Endothelial cell of umbilical vein (primary cell): Measurements from ENCODE around the gene ENOPH1. TPM values are rescaled to one million over a fixed set of nuclear protein-coding genes. Genes with fewer than 3 reads are reported as not detected.

ENCODE experiments used
- BruUV-seq: library from RNA; stranded (reverse); fragments of 400-500 nt; replicated peaks from 2 replicates; lab custom pipeline; 2021; lab: Mats Ljungman, UMichigan
- CTCF ChIA-PET: fragments of 300-600, 350-600 bp; sonication (Branson Sonifier 250); formaldehyde crosslinking; loops from one replicate; lab custom pipeline; 2021; ENCODE audit warnings: antibody characterized with exemption, inconsistent platforms; lab: Charles Lee
- POLR2A ChIA-PET: fragments of 300-600, 350-600 bp; sonication (Branson Sonifier 250); formaldehyde crosslinking; loops from one replicate; lab custom pipeline; 2021; ENCODE audit warnings: antibody characterized with exemption, inconsistent platforms; lab: Charles Lee
- DNase-seq: peaks from one replicate; pipeline ENCODE4 v3.0.0-alpha.2; 2011; ENCODE audit warnings: low read depth, low spot score
- FAIRE-seq: peaks from 2 replicates; lab custom pipeline; 2011; peaks lifted over from hg19 to GRCh38; lab: Jason Lieb, UNC
- H2AFZ ChIP-seq: 2 replicates; pipeline ENCODE4 v1.6.0; 2012; ENCODE audit warnings: low read depth, low read length, control low read depth, inconsistent platforms
- H3K27ac ChIP-seq: 2 replicates; pipeline ENCODE4 v1.5.1; 2011; ENCODE audit warnings: low read depth, mild to moderate bottlenecking, control low read depth, low read length, moderate library complexity; ENCODE audit not compliant: insufficient read depth
- H3K27me3 ChIP-seq, 2 experiments: 2 replicates each; pipeline versions ENCODE4 v1.6.0 to v1.6.1; 2011; ENCODE audit warnings: low read length in 2 of 2, mixed read lengths in 1 of 2; ENCODE audit not compliant: control insufficient read depth in 2 of 2, insufficient read depth in 2 of 2
- H3K36me3 ChIP-seq, 2 experiments: 2 replicates in 1 of 2; 3 replicates in 1 of 2; pipeline ENCODE4 v1.5.1; 2011; ENCODE audit warnings: low read length in 2 of 2, mild to moderate bottlenecking in 1 of 2, moderate library complexity in 1 of 2; ENCODE audit not compliant: control insufficient read depth in 2 of 2, insufficient read depth in 2 of 2; ENCODE audit errors: extremely low read depth in 1 of 2
- H3K4me1 ChIP-seq: 3 replicates; pipeline ENCODE4 v1.5.1; 2011; ENCODE audit warnings: mild to moderate bottlenecking, low read length; ENCODE audit not compliant: control insufficient read depth, insufficient read depth; ENCODE audit errors: extremely low read depth
- H3K4me2 ChIP-seq: 2 replicates; pipeline ENCODE4 v1.6.1; 2011; ENCODE audit warnings: low read length, control low read depth, mixed read lengths; ENCODE audit not compliant: insufficient read depth
- H3K4me3 ChIP-seq, 3 experiments: fragments of 200-600 bp in 1 of 3; sonication (generic), shearing (Covaris generic) in 1 of 3; replicated peaks in 1 of 3; 2 replicates each; pipeline ENCODE4 v1.5.1; 2011 to 2016; ENCODE audit warnings: control low read depth in 3 of 3, low read length in 3 of 3, mild to moderate bottlenecking in 2 of 3, inconsistent platforms in 1 of 3, low read depth in 1 of 3, moderate library complexity in 1 of 3; ENCODE audit not compliant: insufficient read depth in 1 of 3
- H3K79me2 ChIP-seq: 2 replicates; pipeline ENCODE4 v1.6.0; 2012; ENCODE audit warnings: low read length, inconsistent platforms; ENCODE audit not compliant: control insufficient read depth, insufficient read depth
- H3K9ac ChIP-seq: replicated peaks from 2 replicates; pipeline ENCODE3; 2011; ENCODE audit warnings: low read length, control low read depth; ENCODE audit not compliant: insufficient read depth; ENCODE audit errors: extremely low read depth
- H3K9me1 ChIP-seq: replicated peaks from 3 replicates; pipeline ENCODE4 v1.6.0; 2011; ENCODE audit warnings: mild to moderate bottlenecking, low read length; ENCODE audit not compliant: control insufficient read depth, insufficient read depth; ENCODE audit errors: extremely low read depth
- H3K9me3 ChIP-seq: replicated peaks from 2 replicates; pipeline ENCODE4 v1.5.1; 2012; ENCODE audit warnings: low read length, inconsistent platforms; ENCODE audit not compliant: control insufficient read depth, insufficient read depth
- H4K20me1 ChIP-seq: replicated peaks from 2 replicates; pipeline ENCODE3; 2011; ENCODE audit warnings: mild to moderate bottlenecking, low read length; ENCODE audit not compliant: control insufficient read depth, insufficient read depth; ENCODE audit errors: extremely low read depth
- CTCF ChIP-seq, 2 donors: IDR thresholded peaks; 1 replicate in 1 of 2; 2 replicates in 1 of 2; pipeline ENCODE4 v1.5.1; 2011; ENCODE audit warnings: low read length in 2 of 2, mild to moderate bottlenecking in 2 of 2, moderate library complexity in 2 of 2, control low read depth in 1 of 2, inconsistent platforms in 1 of 2, low read depth in 1 of 2; ENCODE audit not compliant: insufficient read depth in 1 of 2; ENCODE audit errors: extremely low read depth in 1 of 2
- JUN ChIP-seq: IDR thresholded peaks from 2 replicates; pipeline ENCODE4 v1.6.1; 2011; ENCODE audit warnings: borderline replicate concordance, low read depth; ENCODE audit not compliant: insufficient read length, insufficient read depth
- MAX ChIP-seq: IDR thresholded peaks from 2 replicates; pipeline ENCODE4 v1.6.1; 2011; ENCODE audit not compliant: insufficient read depth, insufficient read length
- POLR2AphosphoS5 ChIP-seq: IDR thresholded peaks from 2 replicates; pipeline ENCODE4 v1.6.1; 2012; ENCODE audit warnings: low read depth, mild to moderate bottlenecking, control low read depth, low read length, moderate library complexity; ENCODE audit not compliant: insufficient read depth
- dilution Hi-C: fragments of 300-500 bp; cut with MboI; formaldehyde crosslinking; loops from one replicate; pipeline ENCODE4 v1.15.0; 2019; ENCODE audit warnings: low sequenced_read_pairs; ENCODE audit not compliant: extremely low pct_ligation_motif_present
- intact Hi-C: fragments of 100-400 bp; cut with micrococcal nuclease; formaldehyde crosslinking; loops from one replicate; pipeline ENCODE4 v1.10.0; 2022
- polyA plus RNA-seq, 4 experiments: library from polyadenylated mRNA; depleted of rRNA in 3 of 4; stranded (reverse) in 3 of 4; unstranded in 1 of 4; fragments of >200 nt; gene quantifications; 2 replicates each; pipeline versions ENCODE4 v1.2.1 to v1.2.3, GENCODE V29; 2011 to 2012; ENCODE audit warnings: missing spikeins in 1 of 4
- total RNA-seq: library from RNA; stranded (reverse); gene quantifications from 2 replicates; pipeline ENCODE4 v1.2.3, GENCODE V29; 2021

The ENOPH1 gene
- total and polyA plus RNA-seq, 2 donors (not counting 3 experiments of a cell fraction or from before 2014, with no cell fraction given) = 11.1 to 35.0 TPM

GRCh38 chr4:82437285-82438005 is 7.1 kb downstream of the ENOPH1 start:
- POLR2A ChIA-PET = interaction anchor here (1.7 kb wide), 1 partner anchor 8 kb away, joined by 5 read pairs; no protein-coding TSS in a partner anchor
- Histone ChIP-seq H3K4me2 (no peak overlapping the region), H3K4me3 (no peak overlapping the region), H3K36me3 (no peaks in the 10 kb centered on the region), H2AFZ (no peak overlapping the region), H4K20me1 (peaks cover 4% of the 10 kb centered on the region), H3K4me1 (no peaks in the 10 kb centered on the region), H3K27ac (no peak overlapping the region), H3K79me2 (peaks cover 94% of the 10 kb centered on the region), H3K27me3 (no peaks in the 10 kb centered on the region), H3K9ac (no peak overlapping the region), H3K9me3 (no peaks in the 10 kb centered on the region), H3K9me1 (peaks cover 3% of the 10 kb centered on the region)
- dilution Hi-C loops = no loop called here
- CTCF ChIA-PET = interaction anchor here (0.7 to 2.5 kb wide), 2 partner anchors 8 to 25 kb away, joined by 4 to 10 read pairs; no protein-coding TSS in a partner anchor
- intact Hi-C loops = no loop called here
- FAIRE-seq (no peak), DNase-seq (no peak)
- no TSS peak for BruUV-seq
- TF ChIP-seq CTCF (IDR thresholded peaks at IDR 0.05; ENCODE audit: extremely low read depth in 1 of 2, insufficient read depth in 1 of 2, low read depth in 1 of 2, low read length in 2 of 2) = no peak
- TF ChIP-seq MAX = no peak

GRCh38 chr4:82439088-82439487 is 8.7 kb downstream of the ENOPH1 start:
- Histone ChIP-seq H3K9me1 (peaks cover 3% of the 10 kb centered on the region), H3K9me3 (no peaks in the 10 kb centered on the region), H3K27ac (no peak overlapping the region), H3K27me3 (no peaks in the 10 kb centered on the region), H3K9ac (no peak overlapping the region), H3K4me3 (no peak overlapping the region), H4K20me1 (peaks cover 4% of the 10 kb centered on the region), H3K36me3 (no peaks in the 10 kb centered on the region), H2AFZ (no peak overlapping the region), H3K4me2 (no peak overlapping the region), H3K79me2 (peaks cover 88% of the 10 kb centered on the region), H3K4me1 (no peaks in the 10 kb centered on the region)
- POLR2A ChIA-PET = no interaction called here
- intact Hi-C loops = no loop called here
- no TSS peak for BruUV-seq
- DNase-seq (no peak), FAIRE-seq (no peak)
- CTCF ChIA-PET = interaction anchor here (1.1 to 2.5 kb wide), 2 partner anchors 10 to 154 kb away, joined by 5 to 10 read pairs; no protein-coding TSS in a partner anchor
- TF ChIP-seq JUN (no peak), POLR2AphosphoS5 (no peak)
- dilution Hi-C loops = no loop called here
